Stimulated activated CD8-positive, alpha-beta memory T cell treated with anti-CD3 and anti-CD28 coated beads, Interleukin-4, amount 100 ng/mL, for 4 hours (primary cell): ENCODE measurements around the gene KCNK3.
A peak's percentile ranks its signal among the peaks of the same experiment; 100 is the strongest.
"Not testable (repeated sequence)": the region's sequence is repeated elsewhere in the genome, so short reads cannot be mapped to it uniquely, and the experiment has no call there.

Experiments used
- DNase-seq, 2 donors: peaks; one replicate each; pipeline ENCODE4 v3.0.0-alpha.2; 2020; ENCODE audit warnings: low read depth in 2 of 2, low spot score in 1 of 2

The KCNK3 gene

DNA sequence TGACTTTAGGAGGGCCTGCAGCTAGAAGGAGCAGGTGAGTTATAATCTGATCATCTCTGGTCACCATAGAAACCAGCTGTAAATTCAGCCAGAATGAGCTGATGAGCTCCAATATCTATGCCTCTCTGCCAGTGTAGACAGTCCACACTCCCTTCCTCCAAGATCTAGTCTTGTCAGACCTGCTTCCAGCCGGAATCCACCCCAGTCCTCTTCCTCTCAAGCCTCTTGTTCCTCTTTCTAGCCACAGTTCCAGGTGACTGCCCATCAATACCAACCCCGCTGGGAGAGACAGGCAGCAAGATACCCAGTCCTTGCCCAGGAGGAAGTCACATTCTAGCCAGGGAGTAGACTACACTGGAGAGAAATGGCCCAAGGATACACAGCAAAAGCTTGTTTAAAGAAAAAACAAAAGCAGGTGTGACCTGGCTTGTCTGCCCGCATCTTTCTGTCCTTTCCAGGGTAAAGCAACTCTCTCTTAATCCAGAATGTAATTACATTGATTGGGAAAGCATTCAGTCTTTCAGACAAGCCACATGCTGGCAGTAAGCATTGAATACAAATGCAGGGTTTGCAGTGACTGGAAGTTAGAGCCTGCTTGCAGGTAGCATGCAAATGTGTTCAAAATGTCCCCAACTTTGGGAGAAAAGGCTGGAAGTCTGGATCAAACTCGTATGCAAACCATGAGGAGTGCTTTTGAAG, 62.6 kb downstream of the KCNK3 start:
- DNase-seq = no peak

DNA sequence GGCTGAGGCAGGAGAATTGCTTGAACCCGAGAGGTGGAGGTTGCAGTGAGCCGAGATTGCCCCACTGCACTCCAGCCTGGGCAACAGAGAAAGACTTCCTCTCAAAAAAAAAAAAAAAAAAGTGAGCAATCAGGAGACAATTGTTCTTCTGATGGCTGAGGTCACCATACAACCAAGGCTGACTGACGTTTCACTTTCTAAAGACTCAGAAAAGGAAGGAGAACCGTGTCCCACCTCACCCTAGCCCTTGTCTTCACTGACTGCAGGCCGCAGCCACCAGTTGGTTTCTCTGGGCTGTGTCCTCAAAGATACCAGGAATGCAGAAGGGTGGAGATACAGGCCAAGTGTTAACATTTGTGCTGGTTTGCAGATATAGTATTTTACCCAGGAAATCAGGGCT, 63.8 kb downstream of the KCNK3 start:
- DNase-seq = no peak

DNA sequence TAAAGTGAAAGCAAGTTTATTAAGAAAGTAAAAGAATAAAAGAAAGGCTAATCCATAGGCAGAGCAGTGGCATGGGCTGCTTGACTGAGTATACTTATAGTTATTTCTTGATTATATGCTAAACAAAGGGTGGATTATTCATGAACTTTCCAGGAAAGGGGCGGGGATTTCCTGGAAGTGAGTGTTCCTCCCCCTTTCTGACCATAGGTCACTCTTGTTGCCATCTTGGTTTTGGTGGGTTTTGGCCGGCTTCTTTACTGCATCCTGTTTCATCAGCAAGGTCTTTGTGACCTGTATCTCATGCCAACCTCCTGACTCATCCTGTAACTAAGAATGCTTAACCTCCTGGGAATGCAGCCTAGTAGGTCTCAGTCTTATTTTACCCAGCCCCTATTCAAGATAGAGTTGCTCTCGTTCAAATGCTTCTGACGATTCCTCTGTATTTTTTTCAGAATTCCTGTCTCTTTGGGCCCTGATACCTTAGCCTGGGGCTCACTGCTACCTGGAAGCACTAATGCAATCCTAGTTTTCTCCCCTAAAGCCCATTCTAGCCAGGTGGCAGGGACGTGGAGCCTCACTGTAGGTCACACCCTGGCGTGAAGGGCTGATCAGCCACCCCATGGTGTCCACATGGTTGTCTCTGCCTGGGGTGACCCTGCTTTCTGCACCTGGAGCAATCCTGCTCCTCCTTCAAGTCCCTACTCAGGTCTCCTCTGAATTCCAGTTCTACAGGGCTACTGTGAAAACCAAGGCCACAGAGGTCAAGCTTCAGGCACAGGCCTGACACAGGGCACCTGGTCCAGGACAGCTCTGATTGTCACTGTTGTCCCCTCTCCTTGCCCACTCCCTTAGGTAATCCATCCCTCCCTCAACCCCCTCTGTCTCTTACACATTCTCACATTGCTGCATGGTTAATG, 65.6 kb downstream of the KCNK3 start:
- no peak for DNase-seq

DNA sequence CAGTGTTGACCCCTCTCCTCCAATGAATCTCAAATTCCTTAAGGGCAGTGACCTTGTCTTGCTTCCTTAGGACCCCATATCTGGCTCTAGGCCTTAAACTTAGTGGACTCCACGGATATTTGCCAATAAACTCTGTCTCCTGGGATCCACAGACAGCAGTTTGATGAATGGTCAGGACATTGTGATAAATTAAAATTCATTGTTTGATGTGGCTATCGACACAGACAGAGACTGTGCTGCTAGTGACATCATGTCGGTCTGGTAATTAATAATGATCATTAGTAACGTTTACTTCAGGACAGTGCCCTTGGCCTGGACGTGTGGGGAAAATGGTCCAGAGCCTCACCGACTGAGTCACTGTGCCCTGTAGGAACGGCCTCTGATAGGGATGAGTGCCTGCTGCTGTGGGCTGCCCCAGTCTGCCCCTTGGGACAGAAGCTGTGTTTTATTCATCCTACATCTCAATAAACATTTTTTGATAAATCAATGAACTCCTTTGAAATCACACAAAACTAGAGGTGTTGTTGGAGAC, 66.3 kb downstream of the KCNK3 start:
- DNase-seq = no peak

DNA sequence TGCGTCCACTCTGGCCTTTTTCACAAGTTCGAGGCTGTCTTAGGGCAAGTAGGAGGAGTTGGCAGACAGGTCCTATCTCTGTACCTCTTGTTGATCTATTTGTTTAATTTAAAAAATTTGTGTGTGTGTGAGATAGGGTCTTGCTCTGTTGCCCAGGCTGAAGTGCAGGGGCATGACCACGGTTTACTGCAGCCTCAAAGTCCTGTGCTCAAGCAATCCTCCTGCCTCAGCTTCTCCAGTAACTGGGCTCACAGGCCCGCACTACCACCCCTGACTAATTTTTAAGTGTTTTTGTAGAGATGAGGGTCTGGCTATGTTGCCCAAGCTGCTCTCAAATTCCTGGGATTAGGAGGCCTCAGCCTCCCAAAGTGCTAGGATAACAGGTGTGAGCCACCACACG, 67.3 kb downstream of the KCNK3 start:
- DNase-seq = no peak

DNA sequence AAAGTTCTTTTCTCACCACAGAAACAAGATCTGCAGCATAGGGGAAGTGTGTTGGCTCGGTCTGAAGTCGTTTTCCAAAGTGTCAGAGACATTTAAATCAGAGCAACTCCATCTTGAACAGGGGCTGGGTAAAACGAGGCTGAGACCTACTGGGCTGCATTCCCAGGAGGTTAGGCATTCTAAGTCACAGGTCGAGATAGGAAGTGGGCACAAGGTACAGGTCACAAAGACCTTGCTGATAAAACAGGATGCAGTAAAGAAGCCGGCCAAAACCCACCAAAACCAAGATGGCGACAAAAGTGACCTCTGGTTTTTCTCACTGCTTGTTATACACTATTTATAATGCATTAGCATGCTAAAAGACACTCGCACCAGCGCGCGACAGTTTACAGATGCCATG, 68.5 kb downstream of the KCNK3 start:
- not testable (repeated sequence) for DNase-seq

DNA sequence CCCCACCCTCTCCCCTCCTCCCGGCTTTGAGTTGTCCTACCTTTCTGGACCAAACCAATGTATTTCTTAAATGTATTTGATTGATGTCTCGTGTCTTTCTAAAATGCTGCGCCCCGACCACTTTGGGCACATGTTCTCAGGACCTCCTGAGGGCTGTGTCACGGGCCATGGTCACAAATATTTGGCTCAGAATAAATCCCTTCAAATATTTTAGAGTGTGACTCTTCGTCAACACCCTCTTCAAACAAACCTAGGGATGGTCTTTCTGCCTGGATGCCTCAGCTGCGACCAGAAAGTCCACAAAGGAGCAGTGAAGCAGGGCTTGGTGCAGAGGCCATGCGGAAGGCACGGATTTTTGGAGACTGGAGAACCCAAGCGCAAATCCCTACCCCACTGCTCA, 70.5 kb downstream of the KCNK3 start:
- DNase-seq = no peak

DNA sequence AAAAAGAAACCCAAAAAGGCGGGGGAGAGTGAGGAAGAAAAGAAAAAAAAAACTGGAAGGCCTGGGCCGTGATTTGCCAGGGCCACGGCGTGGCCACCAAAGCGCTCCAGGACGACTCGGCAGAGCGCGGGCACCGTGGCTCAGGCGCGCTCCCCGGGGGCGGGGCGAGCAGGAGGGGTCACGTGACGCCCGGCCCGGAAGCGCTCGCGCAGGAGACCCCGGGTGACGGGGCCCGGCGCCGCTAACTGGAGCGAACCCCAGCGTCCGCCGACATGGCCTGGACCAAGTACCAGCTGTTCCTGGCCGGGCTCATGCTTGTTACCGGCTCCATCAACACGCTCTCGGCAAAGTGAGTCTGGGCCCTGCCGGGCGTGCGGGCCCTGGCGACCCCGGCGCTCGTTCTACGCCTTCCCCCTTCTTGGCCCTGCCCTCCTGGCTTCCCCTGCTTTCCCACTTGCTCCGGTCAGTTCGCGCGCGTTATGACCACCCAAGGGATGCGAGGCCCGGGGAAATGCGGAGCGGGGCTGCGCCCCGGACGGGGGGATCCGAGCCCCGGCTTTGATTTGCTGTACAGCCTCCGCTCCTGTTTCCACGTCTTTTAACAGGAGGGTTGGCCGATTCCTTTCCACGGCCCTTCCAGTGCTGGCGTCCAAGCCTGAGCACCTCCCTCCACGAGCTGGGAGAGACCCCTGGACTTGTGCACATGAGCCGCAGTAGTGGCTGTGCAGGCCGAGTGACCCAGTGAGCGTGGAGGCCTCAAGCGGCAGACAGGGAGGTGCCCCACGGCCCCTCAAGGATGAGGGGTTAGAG, 71.8 kb downstream of the KCNK3 start, which contains the start of gene SLC35F6:
Gene SLC35F6, plus strand, starts transcription at position 207 of the 810 bp plus-strand sequence. Its CDS starts 66 bp downstream, at position 273.
- peak; percentile 57 to 65 for DNase-seq

DNA sequence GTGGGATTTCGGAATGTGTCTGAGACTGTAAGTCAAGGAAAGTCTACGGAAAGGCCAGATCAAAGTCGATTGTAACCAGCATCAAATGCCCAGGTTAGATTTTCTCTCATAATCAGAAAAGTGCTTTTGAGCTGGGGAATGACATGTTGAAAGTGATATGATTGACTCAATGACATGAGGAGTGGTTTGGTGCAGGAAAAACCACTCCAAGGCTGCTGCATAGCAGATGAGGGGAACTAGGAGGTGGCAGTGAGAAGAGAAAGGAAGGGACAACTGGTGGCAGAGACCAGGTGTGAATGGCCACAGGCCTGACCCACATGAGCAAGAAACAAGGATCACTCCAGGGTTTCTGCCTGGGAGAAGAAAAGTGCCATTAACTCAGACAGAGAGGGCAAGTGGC, 72.4 kb downstream of the KCNK3 start:
- no peak for DNase-seq

DNA sequence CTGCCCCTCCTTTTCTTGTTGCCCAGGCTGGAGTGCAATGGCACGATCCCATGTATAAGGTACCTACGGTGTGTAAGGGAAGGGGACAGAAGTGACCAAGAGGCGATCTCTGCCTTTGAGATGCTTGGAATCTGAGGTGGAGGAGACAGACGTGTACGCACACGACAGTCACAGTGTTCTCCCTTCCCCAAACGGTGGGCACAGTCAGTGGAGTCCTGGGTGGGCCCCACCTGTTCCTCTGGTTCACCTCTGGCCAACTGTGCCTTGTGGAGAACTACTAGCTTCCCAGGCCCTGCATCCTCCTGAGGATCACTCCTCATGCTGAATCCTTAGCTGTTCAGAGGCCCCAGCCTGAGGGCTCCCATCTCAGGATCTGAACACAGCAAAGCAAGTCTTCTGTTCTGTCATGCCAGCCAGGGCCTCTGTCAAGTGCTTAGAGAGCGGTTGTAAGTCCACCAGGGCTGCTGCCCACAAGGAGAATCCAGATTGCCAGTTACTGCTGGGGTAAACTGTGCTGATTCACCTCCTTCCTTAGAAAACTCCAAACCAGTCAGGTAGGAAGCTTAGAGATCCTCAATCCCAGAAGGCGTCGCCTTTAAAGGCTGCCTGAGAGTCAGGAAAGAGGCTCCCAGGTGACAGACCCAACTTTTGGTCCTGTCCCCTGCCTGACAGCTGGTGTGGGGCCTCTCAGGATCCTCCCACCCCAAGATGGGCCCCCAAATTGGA, 73.1 kb downstream of the KCNK3 start:
- DNase-seq = no peak

DNA sequence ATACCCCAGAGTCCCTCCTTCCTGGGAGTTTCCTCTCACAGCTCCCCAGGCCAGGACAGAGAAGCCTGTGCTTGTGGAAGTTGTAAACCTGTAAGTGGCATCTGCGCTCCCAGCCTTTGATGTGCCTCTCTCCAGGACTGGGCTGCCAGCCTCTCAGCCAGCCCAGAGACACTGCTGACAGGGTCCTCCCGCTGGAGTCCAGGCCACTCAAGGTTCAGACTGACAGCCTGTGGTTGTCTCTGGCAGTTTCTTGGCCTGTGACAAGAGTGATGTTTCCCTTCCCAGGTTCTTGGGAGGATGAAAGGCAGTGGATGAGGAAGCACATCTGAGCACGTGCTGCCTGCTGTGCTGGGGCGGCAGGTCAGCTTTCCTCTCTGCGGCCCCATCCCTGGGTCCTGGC, 74.6 kb downstream of the KCNK3 start:
- no peak for DNase-seq

DNA sequence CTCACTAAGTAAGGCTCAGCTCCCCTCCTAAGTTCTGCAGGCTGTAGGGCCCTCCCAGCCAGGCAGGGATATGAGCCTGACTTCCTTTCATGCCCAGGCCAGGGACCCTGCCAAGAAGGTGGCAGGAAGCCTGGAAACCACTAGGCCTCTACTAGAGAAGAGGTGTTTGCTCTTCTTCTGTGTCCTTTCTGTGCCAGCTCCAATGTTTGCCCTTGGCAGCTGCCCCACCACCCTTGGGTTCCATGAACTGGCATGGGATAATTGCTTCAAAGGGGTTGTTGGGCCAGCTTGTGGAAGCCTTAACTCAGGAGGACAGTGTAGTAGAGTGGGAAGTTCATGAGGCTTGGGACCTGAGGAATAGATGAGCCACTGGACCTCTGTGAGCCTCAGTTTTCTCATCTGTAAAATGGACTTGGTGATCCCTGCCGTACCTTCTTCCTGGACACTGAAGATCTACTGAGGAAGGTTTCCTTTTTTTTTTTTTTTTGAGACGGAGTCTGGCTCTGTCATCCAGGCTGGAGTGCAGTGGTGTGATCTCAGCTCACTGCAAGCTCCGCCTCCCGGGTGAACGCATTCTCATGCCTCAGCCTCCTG, 75.5 kb downstream of the KCNK3 start:
- DNase-seq = no peak

DNA sequence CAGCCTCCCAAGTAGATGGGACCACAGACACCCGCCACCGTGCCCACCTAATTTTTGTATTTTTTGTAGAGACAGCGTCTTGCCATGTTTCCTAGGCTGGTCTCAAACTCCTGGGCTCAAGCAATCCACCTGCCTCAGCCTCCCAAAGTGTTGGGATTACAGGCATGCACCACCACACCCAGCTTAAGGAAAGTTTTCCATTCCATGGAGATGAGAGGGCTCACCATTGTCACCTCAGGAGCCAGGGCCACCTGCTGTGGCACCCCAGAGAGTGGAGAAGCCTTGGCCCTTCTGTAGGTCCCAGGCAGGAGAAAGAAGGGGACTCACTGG, 76.2 kb downstream of the KCNK3 start:
- no peak for DNase-seq

DNA sequence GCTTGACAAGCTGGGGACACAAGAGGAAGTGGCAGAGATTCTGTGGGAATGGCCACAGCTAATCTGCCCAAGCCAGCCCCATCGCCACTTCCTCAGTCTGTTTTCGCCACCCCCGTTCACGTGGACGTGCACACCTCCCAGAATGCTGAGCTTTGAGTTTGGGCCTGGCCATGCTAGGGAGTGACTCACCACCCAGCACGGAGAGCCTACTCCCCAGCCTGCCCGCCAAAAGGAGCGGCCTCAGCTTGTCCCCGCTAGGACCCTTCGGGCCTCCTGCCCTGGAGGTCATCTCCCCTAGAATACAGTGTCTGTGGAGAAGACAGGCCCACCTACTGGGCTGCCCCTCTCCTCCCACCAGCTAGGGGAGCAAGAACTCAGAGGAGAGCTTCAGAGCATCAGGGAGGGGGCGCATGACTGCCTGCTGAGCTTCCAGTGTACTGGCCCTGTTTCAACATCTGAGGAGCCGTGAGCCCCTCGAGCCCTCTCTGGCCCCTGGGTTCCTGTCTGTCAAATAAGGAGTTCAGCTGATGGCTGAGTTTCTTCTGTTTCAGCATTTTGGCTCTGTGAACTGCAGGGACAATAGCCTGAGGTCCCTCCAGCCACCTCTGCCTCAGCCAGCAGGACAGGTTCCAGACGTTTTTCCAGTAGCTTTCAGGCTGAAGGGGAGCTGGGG, 76.7 kb downstream of the KCNK3 start:
- no peak for DNase-seq

DNA sequence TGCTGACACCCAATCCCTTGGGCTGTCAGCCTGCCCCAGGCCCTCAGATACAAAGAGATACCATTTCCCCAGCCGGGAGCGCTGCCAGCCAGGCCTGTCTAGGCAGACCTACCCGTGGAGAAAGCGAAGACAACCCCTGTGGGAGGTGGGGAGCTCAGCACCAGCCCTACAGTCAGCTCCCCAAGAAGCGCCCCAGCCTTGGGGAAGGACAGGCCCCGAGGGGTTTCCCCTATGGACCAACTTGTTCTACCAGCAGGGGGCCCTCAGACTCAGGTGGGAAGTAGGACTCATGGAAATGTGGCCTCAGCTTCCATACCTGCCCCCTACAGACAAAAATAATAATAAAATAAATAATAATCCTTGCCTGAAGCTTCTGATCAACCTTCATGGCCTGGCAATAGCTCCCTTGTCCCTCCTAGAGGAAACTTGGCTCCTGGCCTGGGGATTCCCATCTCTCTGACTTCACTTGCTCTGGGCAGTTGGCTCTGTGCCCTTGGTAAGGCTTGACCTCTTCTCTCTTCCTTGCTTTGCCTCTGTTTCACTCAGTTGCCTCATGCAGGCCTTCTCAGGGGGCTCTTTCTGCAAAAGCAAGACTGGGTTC, 78.6 kb downstream of the KCNK3 start:
- DNase-seq = no peak

DNA sequence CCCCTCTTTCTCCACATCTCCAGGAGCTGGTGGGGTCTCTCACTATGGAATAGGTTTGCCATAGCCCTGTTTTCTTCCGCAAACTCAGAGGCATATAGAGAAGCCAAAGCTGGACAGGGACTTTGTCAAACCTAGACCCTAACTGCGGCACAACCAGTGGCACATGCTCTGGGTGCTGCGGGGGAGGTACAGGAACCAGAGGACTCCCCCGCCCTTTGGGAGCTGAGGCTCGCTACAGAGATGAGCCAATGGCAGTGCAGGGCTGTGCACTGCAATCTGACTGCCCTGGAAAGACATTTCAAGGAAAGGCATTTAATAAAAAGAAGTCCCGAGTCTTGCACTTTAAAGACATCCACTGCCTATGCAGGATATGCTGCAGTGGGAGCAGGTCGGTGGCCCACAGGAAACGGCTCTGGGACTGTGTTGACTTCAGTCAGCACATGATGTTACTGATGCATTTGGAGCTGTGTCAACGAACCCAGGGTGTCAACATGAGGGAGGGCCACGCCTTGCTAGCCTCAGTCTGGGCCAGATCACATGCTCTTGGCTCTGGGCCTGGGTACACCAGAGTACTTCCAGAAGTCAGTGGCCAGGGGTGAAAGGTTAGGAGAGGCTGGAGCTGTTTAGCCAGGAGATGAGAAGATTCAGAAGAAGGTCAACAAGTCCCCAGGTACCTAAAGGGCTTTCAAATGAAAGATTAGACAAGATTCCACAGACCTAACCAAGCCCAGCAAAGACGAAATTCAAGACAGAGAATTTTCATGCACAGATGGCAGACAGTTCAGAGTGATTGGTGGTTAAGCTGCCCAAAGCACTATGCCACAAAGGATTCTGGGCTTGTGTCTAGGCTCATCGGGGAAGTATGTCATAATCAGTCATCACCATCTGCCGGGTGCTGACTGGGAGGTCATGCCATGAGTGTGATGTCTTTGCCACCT, 79.8 kb downstream of the KCNK3 start:
- no peak for DNase-seq

DNA sequence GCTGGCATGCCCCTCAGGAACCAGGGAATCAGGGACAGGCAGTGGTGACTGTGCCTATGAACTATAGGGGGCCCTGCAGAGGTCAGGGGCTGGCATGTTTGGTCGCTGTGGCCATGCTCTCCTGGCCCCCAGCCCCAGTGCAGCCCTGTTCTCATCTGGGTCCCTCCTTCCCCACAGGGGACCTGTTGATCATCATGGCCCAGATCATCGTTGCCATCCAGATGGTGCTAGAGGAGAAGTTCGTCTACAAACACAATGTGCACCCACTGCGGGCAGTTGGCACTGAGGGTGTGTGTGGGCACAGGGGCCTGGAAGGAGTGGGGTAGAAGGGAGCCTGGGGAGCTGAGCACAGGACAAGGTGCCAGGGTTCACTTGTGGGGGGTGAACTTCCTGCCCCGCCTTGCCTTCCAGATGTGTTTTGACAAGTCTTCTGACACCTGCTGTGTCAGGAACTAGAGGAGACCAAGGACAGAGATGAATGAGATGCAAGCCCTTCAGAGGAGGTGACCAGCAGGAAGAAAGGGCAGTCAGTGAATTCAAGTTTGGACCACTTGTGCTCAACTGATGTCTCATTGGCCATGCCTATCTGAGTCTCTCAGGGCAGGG, 83.8 kb downstream of the KCNK3 start:
- DNase-seq = no peak

DNA sequence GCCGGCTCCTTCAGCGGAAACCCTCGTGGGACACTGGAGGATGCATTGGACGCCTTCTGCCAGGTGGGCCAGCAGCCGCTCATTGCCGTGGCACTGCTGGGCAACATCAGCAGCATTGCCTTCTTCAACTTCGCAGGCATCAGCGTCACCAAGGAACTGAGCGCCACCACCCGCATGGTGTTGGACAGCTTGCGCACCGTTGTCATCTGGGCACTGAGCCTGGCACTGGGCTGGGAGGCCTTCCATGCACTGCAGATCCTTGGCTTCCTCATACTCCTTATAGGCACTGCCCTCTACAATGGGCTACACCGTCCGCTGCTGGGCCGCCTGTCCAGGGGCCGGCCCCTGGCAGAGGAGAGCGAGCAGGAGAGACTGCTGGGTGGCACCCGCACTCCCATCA, 85.6 kb downstream of the KCNK3 start:
- no peak for DNase-seq
